ENCODE measurements around the gene MTMR8.

MTMR8 gene

GRCh38 chrX:64321507-64321906 is 73.7 kb downstream of the MTMR8 start:
- H3K4me3 ChIP-seq (ENCODE audit: low read depth, low read length) = no peak overlapping the region
- TF ChIP-seq CTCF (IDR thresholded peaks at IDR 0.05; ENCODE audit: control insufficient read depth, extremely low read depth, insufficient read depth) = no peak
- DNase-seq (ENCODE audit: low read depth) = no peak

GRCh38 chrX:64313624-64314023 is 81.6 kb downstream of the MTMR8 start:
- TF ChIP-seq CTCF (IDR thresholded peaks at IDR 0.05; ENCODE audit: control insufficient read depth, extremely low read depth, insufficient read depth) = no peak
- DNase-seq (ENCODE audit: low read depth) = no peak
- H3K4me3 ChIP-seq (ENCODE audit: low read depth, low read length) = no peak overlapping the region

- no peak for TF ChIP-seq CTCF (IDR thresholded peaks at IDR 0.05; ENCODE audit: control insufficient read depth, extremely low read depth, insufficient read depth)
- DNase-seq (ENCODE audit: low read depth) = no peak
- H3K4me3 ChIP-seq (ENCODE audit: low read depth, low read length) = no peak overlapping the region
Measured at GRCh38 chrX:64306712-64307111, 88.5 kb downstream of the MTMR8 start.

- no peak for DNase-seq (ENCODE audit: low read depth)
- no peak for TF ChIP-seq CTCF (IDR thresholded peaks at IDR 0.05; ENCODE audit: control insufficient read depth, extremely low read depth, insufficient read depth)
- H3K4me3 ChIP-seq (ENCODE audit: low read depth, low read length) = no peak overlapping the region
Measured at GRCh38 chrX:64291123-64291522, 104.1 kb downstream of the MTMR8 start.

- no peak overlapping the region for H3K4me3 ChIP-seq (ENCODE audit: low read depth, low read length)
- no peak for DNase-seq (ENCODE audit: low read depth)
- no peak for TF ChIP-seq CTCF (IDR thresholded peaks at IDR 0.05; ENCODE audit: control insufficient read depth, extremely low read depth, insufficient read depth)
Measured at GRCh38 chrX:64265265-64265664, 130.0 kb downstream of the MTMR8 start.

- no peak within 1 kb of the TSS for H3K4me3 ChIP-seq (ENCODE audit: low read depth, low read length)
- DNase-seq (ENCODE audit: low read depth) = no peak
- TF ChIP-seq CTCF (IDR thresholded peaks at IDR 0.05; ENCODE audit: control insufficient read depth, extremely low read depth, insufficient read depth) = no peak
Measured at GRCh38 chrX:64230123-64230970, 164.9 kb downstream of the MTMR8 start, which contains the start of gene ASB12. ASB12 (minus strand) TSS chrX:64230607; CDS start chrX:64225650, 4,957 bp downstream.

- no peak overlapping the region for H3K4me3 ChIP-seq (ENCODE audit: low read depth, low read length)
- peak; percentile 30; the same call in 1 of the 2 replicates for TF ChIP-seq CTCF (IDR thresholded peaks at IDR 0.05; ENCODE audit: control insufficient read depth, extremely low read depth, insufficient read depth)
- no peak for DNase-seq (ENCODE audit: low read depth)
Measured at GRCh38 chrX:64229154-64229553, 166.1 kb downstream of the MTMR8 start.

Data from LNCaP clone FGC (cell line).